ENCODE data around the gene HMGCR. TPM values are rescaled to one million over a fixed set of nuclear protein-coding genes. Genes with fewer than 3 reads are reported as not detected.

The HMGCR gene
- total RNA-seq, 1 experiment from 2014 or later = 115 TPM

GRCh38 chr5:75364571-75365280, 27.7 kb downstream of the HMGCR start:
- in situ Hi-C loops (cut with HindIII; ENCODE audit: low pct_unique_long_range_greater_than_20kb, low sequenced_read_pairs) = no loop called here
- no peak for DNase-seq (ENCODE audit: low read depth, low spot score)

GRCh38 chr5:75365740-75366139, 28.7 kb downstream of the HMGCR start:
- in situ Hi-C loops (cut with HindIII; ENCODE audit: low pct_unique_long_range_greater_than_20kb, low sequenced_read_pairs) = no loop called here

GRCh38 chr5:75366787-75367186, 29.8 kb downstream of the HMGCR start:
- DNase-seq (ENCODE audit: low read depth, low spot score) = no peak
- in situ Hi-C loops (cut with HindIII; ENCODE audit: low pct_unique_long_range_greater_than_20kb, low sequenced_read_pairs) = no loop called here

More at GRCh38 chr5:75365740-75366139, 28.7 kb downstream of the HMGCR start:
- DNase-seq (ENCODE audit: low read depth, low spot score) = no peak

- no peak for DNase-seq (ENCODE audit: low read depth, low spot score)
- in situ Hi-C loops (cut with HindIII; ENCODE audit: low pct_unique_long_range_greater_than_20kb, low sequenced_read_pairs) = no loop called here
These were observed 30.4 kb downstream of the HMGCR start for GRCh38 chr5:75367401-75367800.

GRCh38 chr5:75368391-75368790, 31.4 kb downstream of the HMGCR start:
- in situ Hi-C loops (cut with HindIII; ENCODE audit: low pct_unique_long_range_greater_than_20kb, low sequenced_read_pairs) = no loop called here
- no peak for DNase-seq (ENCODE audit: low read depth, low spot score)

- in situ Hi-C loops (cut with HindIII; ENCODE audit: low pct_unique_long_range_greater_than_20kb, low sequenced_read_pairs) = no loop called here
- DNase-seq (ENCODE audit: low read depth, low spot score) = no peak
These were observed 36.8 kb downstream of the HMGCR start for GRCh38 chr5:75373862-75374261.

- DNase-seq (ENCODE audit: low read depth, low spot score) = no peak
- in situ Hi-C loops (cut with HindIII; ENCODE audit: low pct_unique_long_range_greater_than_20kb, low sequenced_read_pairs) = no loop called here
These were observed 37.4 kb downstream of the HMGCR start for GRCh38 chr5:75374394-75374814.

GRCh38 chr5:75375414-75375813, 38.4 kb downstream of the HMGCR start:
- in situ Hi-C loops (cut with HindIII; ENCODE audit: low pct_unique_long_range_greater_than_20kb, low sequenced_read_pairs) = no loop called here
- no peak for DNase-seq (ENCODE audit: low read depth, low spot score)

GRCh38 chr5:75380099-75380498, 43.1 kb downstream of the HMGCR start:
- in situ Hi-C loops (cut with HindIII; ENCODE audit: low pct_unique_long_range_greater_than_20kb, low sequenced_read_pairs) = no loop called here
- no peak for DNase-seq (ENCODE audit: low read depth, low spot score)

- in situ Hi-C loops (cut with HindIII; ENCODE audit: low pct_unique_long_range_greater_than_20kb, low sequenced_read_pairs) = no loop called here
- DNase-seq (ENCODE audit: low read depth, low spot score) = no peak
These were observed 44.4 kb downstream of the HMGCR start for GRCh38 chr5:75381456-75381855.

- no peak for DNase-seq (ENCODE audit: low read depth, low spot score)
- in situ Hi-C loops (cut with HindIII; ENCODE audit: low pct_unique_long_range_greater_than_20kb, low sequenced_read_pairs) = no loop called here
These were observed 47.2 kb downstream of the HMGCR start for GRCh38 chr5:75384218-75384617.

GRCh38 chr5:75387806-75388205, 50.8 kb downstream of the HMGCR start:
- in situ Hi-C loops (cut with HindIII; ENCODE audit: low pct_unique_long_range_greater_than_20kb, low sequenced_read_pairs) = no loop called here
- DNase-seq (ENCODE audit: low read depth, low spot score) = no peak

- DNase-seq (ENCODE audit: low read depth, low spot score) = no peak
These were observed 52.4 kb downstream of the HMGCR start for GRCh38 chr5:75389430-75389829.

GRCh38 chr5:75395277-75395676, 58.3 kb downstream of the HMGCR start:
- in situ Hi-C loops (cut with HindIII; ENCODE audit: low pct_unique_long_range_greater_than_20kb, low sequenced_read_pairs) = no loop called here
- DNase-seq (ENCODE audit: low read depth, low spot score) = no peak

More at GRCh38 chr5:75389430-75389829, 52.4 kb downstream of the HMGCR start:
- in situ Hi-C loops (cut with HindIII; ENCODE audit: low pct_unique_long_range_greater_than_20kb, low sequenced_read_pairs) = no loop called here

- no peak for DNase-seq (ENCODE audit: low read depth, low spot score)
These were observed 68.3 kb downstream of the HMGCR start for GRCh38 chr5:75405296-75405695.

More at GRCh38 chr5:75405296-75405695, 68.3 kb downstream of the HMGCR start:
- in situ Hi-C loops (cut with HindIII; ENCODE audit: low pct_unique_long_range_greater_than_20kb, low sequenced_read_pairs) = no loop called here

Other genes starting within 250 kb of the HMGCR start
- 0.69 and 0.75 TPM in 2 replicates for gene ANKRD31, start 100.3 kb upstream of the HMGCR start, total RNA-seq (2014; rRNA removed; shearing (Covaris generic))
- 21.8 and 22.7 TPM in 2 replicates for gene CERT1, start 174.4 kb downstream of the HMGCR start, total RNA-seq (2014; rRNA removed; shearing (Covaris generic))
- 22.3 and 25.0 TPM in 2 replicates for gene POLK, start 174.7 kb downstream of the HMGCR start, total RNA-seq (2014; rRNA removed; shearing (Covaris generic))